WERI-Rb-1 (cell line): ENCODE measurements around the gene FAM167B.

Source experiments
- DNase-seq: peaks from one replicate; pipeline ENCODE4 v3.0.0-alpha.2; 2020
- H3K27ac ChIP-seq: fragments of 250-450 bp; sonication (Bioruptor Pico); 2 replicates; pipeline ENCODE4 v1.5.1; 2020; ENCODE audit warnings: mild to moderate bottlenecking, moderate library complexity
- H3K27me3 ChIP-seq: fragments of 250-450 bp; sonication (Bioruptor Pico); 2 replicates; pipeline ENCODE4 v1.5.1; 2021; ENCODE audit warnings: mild to moderate bottlenecking, low read depth, moderate library complexity; ENCODE audit not compliant: insufficient read depth, severe bottlenecking
- H3K36me3 ChIP-seq: fragments of 250-450 bp; sonication (Bioruptor Pico); 2 replicates; pipeline ENCODE4 v1.5.1; 2020; ENCODE audit warnings: mild to moderate bottlenecking, moderate library complexity
- H3K4me3 ChIP-seq: 2 replicates; pipeline ENCODE4 v1.5.1; 2011; ENCODE audit warnings: low read depth, mild to moderate bottlenecking, control low read depth, low read length
- H3K9me3 ChIP-seq: fragments of 250-450 bp; sonication (Bioruptor Pico); 2 replicates; pipeline ENCODE4 v1.5.1; 2021; ENCODE audit warnings: mild to moderate bottlenecking, moderate library complexity; ENCODE audit not compliant: severe bottlenecking
- TF ChIP-seq, protein P1 (sequence below): IDR thresholded peaks from 2 replicates; pipeline ENCODE4 v1.5.1; 2011; ENCODE audit warnings: low read depth, mild to moderate bottlenecking, control low read depth, inconsistent platforms, low read length

Gene FAM167B

DNA sequence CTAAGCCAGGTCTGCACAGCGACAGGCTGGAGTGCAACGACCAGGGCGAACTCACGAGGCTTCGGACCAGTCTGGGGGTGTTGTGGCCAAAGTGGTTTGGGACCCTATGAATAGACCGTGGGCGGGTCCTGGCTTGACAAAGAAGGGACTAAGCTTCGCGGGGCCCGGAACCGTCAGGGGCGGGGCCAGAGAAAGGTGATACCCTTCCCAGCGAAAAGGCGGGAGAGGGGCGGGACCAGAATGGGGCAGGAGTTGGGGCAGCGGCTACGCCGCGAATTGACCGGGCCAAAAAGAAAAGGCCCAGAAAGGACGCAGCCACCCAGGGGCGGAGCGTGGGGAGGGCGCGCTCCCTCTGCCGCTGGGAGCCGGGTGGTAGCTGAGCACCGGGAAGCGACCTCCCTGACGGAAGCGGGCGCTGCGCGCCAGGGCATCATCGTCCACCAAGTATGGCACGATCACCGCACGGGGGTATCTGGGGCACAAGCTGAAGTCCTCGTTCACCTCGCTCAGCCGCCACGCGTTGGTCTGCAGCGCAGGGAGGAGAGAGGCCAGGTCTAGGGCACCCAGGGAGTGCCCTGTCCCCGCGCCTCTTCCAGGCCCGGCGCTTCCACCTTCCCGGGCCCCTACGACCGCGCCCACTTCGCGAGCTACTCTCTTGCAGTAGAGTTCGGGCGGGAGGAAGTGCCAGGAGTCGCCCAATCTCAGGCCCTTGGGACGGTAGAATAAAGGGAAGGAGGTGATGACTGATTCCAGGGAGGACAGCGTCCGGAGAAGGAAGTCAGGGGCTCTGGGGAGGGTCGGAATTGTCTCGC lies 6.7 kb upstream of the FAM167B start:
- Histone ChIP-seq H3K36me3 (no peaks in the 10 kb centered on the region; the same call in 1 of the 2 replicates), H3K27ac (no peak overlapping the region), H3K27me3 (no peaks in the 10 kb centered on the region), H3K4me3 (no peak overlapping the region), H3K9me3 (no peaks in the 10 kb centered on the region)
- no peak for DNase-seq
- TF ChIP-seq, protein P1, sequence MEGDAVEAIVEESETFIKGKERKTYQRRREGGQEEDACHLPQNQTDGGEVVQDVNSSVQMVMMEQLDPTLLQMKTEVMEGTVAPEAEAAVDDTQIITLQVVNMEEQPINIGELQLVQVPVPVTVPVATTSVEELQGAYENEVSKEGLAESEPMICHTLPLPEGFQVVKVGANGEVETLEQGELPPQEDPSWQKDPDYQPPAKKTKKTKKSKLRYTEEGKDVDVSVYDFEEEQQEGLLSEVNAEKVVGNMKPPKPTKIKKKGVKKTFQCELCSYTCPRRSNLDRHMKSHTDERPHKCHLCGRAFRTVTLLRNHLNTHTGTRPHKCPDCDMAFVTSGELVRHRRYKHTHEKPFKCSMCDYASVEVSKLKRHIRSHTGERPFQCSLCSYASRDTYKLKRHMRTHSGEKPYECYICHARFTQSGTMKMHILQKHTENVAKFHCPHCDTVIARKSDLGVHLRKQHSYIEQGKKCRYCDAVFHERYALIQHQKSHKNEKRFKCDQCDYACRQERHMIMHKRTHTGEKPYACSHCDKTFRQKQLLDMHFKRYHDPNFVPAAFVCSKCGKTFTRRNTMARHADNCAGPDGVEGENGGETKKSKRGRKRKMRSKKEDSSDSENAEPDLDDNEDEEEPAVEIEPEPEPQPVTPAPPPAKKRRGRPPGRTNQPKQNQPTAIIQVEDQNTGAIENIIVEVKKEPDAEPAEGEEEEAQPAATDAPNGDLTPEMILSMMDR = no peak

DNA sequence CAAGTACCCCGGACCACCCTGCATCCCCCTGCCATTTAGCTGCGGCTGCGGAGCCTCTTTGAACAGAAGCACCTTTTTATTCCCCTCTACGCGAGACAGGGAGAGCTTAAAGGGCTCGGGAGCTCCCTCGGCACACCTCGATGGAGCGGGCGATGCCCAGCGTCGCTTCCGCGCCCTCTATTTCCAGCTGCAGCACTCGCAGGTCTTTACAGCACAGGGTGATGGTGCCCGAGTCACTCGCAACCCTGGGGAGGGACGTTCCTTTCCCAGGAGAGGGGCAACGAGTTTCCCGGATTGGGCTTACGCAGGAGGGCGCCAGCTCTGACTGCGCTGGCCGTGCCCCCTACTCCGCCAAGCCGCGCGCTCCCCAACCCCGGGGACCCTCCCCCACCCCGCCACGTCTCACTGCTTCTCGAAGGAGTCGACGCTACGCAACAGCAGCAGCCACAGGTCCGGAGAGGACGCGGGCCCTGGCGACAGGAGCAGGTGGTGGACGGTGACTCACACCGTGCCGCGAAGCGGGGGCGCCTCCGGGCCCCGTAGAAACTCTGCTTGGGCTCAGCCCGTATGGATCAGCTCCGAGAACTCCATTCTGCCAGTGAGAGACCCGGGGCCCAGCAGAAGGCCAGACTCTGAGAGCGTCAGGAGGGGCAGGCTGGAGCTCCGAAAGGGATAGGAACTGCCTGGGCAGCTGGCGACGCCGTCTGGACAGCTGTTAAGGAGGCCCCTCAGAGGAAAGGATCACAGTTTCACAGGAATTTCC lies 5.8 kb upstream of the FAM167B start:
- TF ChIP-seq, protein P1 = no peak
- Histone ChIP-seq H3K4me3 (no peak overlapping the region), H3K27me3 (no peaks in the 10 kb centered on the region), H3K9me3 (no peaks in the 10 kb centered on the region), H3K27ac (no peak overlapping the region), H3K36me3 (no peaks in the 10 kb centered on the region)
- DNase-seq = peak; percentile 30

DNA sequence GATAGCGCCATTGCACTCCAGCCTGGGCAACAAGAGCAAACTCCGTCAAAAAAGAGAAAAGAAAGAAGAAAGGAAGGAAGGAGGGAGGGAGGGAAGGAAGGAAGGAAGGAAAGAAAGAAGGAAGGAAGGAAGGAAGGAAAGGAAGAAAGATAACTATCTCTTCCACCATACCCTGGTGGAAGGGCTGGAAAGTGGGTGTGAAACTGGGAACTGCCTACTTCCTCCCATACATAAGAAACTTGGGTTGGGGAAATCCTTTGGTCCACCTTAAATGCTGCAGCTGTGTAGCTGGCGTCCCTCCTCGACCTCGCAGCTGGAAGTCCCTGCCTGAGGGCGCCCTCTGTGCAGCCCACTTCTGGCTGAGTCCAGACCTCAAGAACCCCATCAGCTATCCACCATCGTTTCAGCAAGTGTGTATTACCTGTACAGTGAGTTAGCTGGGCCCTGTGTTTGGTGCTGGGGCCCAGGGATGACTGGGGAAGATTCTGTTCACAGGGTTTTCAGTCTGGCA lies 4.6 kb upstream of the FAM167B start:
- TF ChIP-seq, protein P1 = no peak
- no peak for DNase-seq
- Histone ChIP-seq H3K27me3 (no peaks in the 10 kb centered on the region), H3K27ac (no peak overlapping the region), H3K4me3 (no peak overlapping the region), H3K9me3 (no peaks in the 10 kb centered on the region), H3K36me3 (no peaks in the 10 kb centered on the region)

DNA sequence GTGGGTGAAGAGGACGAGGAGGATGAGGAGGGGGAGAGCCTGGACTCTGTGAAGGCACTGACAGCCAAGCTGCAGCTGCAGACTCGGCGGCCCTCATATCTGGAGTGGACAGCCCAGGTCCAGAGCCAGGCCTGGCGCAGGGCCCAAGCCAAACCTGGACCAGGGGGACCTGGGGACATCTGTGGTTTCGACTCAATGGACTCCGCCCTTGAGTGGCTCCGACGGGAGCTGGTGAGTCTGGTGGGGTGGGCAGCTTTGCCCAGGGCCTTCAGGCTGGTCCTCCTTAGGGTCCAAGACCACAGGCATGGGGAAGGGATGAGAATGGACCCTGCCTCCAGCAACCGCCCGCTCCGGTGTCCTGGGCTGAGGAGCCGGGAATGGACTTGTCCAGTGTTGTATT lies 430 bp downstream of the FAM167B start:
- TF ChIP-seq, protein P1 = no peak
- Histone ChIP-seq H3K27ac (no peak overlapping the region), H3K36me3 (no peaks in the 10 kb centered on the region), H3K9me3 (no peaks in the 10 kb centered on the region), H3K27me3 (no peaks in the 10 kb centered on the region), H3K4me3 (no peak overlapping the region)
- no peak for DNase-seq

DNA sequence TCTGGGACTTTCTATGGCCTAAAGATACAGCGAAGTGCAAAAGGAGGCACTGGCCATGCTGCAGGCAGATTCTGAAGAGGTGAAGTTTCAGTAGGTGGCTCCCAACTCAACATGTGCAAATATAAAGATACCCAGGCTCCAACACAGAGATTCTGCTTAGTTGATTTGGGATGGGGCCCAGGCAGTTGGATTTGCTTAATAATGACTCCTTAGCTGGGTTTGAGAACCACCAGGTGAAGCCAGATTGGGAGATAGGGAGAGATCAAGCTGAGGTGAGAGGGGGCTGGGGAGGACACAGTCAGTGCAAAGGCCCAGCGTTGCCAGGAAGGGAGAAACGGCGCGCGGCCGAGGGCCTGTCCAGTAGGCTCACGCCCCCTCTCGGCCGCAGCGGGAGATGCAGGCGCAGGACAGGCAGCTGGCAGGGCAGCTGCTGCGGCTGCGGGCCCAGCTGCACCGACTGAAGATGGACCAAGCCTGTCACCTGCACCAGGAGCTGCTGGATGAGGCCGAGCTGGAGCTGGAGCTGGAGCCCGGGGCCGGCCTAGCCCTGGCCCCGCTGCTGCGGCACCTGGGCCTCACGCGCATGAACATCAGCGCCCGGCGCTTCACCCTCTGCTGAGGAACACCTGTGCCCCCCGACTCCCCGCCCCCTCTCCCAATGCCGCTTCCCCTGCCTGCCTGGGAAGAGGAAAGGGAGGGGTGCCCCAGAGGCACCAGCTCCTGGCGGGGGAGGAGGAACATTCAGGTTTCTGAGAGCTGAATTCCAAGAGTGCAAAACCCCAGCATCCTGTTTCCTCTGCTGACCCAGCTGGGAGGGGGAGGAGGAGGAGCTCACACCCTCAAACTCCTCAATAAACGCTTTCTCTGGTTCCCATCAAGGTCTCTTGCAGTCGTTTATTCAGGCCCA lies 1.2 kb downstream of the FAM167B start:
- no peaks in the 10 kb centered on the region for H3K36me3 ChIP-seq
- H3K27me3 ChIP-seq = no peaks in the 10 kb centered on the region
- peak; percentile 75 for DNase-seq
- H3K27ac ChIP-seq = no peak overlapping the region
- H3K4me3 ChIP-seq = no peak overlapping the region
- no peaks in the 10 kb centered on the region for H3K9me3 ChIP-seq
- TF ChIP-seq, protein P1 = peak; percentile 87
